Coronary artery (tissue), 2 donors: ENCODE measurements around the gene PGS1.

Experiments
- DNase-seq: peaks from one replicate; pipeline ENCODE4 v3.0.0-alpha.2; 2017; ENCODE audit warnings: low spot score
- H3K27ac ChIP-seq, 2 donors: fragments of 200-600 bp; sonication (generic); one replicate each; pipeline ENCODE4 v1.5.1; 2016 to 2019
- H3K4me3 ChIP-seq: fragments of 200-600 bp; sonication (generic); 2 replicates; pipeline ENCODE4 v1.5.1; 2016; ENCODE audit warnings: mild to moderate bottlenecking, moderate library complexity
- TF ChIP-seq, protein P1 (sequence below): fragments of 200-600 bp; sonication (generic); IDR thresholded peaks from one replicate; pipeline ENCODE4 v1.5.1; 2019; ENCODE audit warnings: antibody characterized with exemption

The PGS1 gene

DNA sequence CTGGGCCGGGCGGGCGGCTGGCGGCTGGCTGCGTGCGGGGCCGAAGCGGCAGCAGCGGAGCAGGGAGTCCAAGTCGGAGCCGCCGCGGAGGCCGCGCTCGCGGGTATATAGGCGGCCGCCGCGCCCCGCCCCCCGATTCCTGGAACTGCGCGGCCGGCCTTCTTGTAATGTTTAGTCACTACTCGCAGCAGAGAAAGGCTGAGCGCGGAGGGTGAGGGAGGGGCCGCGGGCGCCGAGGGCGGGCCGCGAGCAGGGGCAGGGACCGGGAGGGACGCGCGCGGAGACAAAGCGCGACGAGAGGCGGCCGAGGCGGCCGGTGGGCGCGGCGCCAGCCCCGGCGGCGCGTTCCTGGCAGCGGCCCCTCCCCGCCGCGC is 18.5 kb upstream of the PGS1 start, which contains the start of gene SOCS3:
TSS of gene SOCS3 (minus strand) at position 81 of the 374 bp plus-strand sequence. CDS start 982 bp downstream, outside the sequence.
- Histone ChIP-seq H3K4me3 (peak within 1 kb of the TSS; percentile 82), H3K27ac (peak within 1 kb of the TSS; percentile 91 to 97)
- TF ChIP-seq, protein P1, sequence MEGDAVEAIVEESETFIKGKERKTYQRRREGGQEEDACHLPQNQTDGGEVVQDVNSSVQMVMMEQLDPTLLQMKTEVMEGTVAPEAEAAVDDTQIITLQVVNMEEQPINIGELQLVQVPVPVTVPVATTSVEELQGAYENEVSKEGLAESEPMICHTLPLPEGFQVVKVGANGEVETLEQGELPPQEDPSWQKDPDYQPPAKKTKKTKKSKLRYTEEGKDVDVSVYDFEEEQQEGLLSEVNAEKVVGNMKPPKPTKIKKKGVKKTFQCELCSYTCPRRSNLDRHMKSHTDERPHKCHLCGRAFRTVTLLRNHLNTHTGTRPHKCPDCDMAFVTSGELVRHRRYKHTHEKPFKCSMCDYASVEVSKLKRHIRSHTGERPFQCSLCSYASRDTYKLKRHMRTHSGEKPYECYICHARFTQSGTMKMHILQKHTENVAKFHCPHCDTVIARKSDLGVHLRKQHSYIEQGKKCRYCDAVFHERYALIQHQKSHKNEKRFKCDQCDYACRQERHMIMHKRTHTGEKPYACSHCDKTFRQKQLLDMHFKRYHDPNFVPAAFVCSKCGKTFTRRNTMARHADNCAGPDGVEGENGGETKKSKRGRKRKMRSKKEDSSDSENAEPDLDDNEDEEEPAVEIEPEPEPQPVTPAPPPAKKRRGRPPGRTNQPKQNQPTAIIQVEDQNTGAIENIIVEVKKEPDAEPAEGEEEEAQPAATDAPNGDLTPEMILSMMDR = no peak
- peak; percentile 98 for DNase-seq

DNA sequence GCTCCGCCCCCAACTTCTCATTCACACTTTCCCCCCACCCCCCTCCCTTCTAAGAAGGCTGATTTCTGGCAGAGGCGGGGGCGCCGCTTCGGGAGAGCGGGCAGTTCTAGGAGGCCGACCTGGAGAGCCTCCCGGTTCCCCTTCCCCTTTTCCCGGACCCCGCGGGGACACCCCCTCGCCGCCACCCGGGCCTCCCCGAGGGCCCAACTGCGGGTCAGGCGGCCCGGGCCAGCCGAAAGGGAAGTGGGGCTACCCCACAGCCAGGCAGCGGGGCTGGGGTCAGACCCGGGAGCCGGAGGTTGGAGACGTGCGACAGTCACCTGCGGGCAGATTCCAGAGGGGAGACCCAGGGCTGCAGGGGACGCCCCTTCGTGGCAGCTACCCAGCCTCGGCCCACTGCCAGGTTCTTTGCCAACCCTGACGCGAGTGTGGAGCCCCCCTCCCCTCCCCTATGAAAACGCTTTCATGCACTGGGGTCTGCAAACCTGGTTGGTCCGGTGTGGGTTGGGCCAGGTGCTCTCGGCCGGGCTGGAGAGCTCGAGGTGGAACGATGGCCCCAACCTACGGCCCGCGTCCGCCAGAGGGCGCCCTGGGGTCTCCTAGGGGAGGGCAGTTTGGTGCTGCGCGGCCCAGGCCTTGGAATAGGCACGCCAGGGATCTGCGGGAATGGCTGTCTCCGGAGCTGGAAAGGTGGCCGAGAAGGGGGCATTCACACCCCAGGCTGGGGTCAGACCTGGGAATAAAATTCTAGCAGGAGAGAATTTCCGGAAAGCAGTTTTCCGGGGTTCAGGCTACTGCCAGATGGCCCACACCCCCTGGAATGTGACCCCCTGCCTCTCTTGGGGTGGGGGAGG is 17.9 kb upstream of the PGS1 start:
- Histone ChIP-seq H3K27ac (peak overlapping the region; percentile 91 to 97), H3K4me3 (peak overlapping the region; percentile 82)
- peak; percentile 94 for DNase-seq
- TF ChIP-seq, protein P1 = peak; percentile 90

DNA sequence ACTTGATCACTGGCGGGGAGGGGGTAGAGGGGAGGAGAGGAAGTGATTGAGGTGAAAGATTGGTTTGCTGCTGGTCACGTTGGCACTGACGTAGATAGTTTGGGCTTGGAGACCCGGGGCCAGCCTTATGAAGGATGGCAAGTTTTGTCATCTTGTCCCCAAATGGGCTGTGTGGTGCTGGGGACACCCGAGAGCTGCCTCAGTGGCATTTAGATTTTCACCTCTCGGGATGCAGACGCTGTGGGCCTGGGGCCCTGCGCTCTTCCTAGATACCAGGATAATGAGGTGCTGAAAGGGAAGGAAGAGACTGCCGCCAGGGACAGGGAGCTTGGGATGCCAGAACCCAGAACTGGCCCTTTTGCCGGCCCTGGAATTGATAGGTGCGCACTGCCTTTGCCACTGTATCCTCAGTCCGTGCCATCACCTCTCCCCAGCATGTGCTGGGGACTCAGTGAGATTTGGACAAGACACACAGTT is 17.2 kb upstream of the PGS1 start:
- no peak for DNase-seq
- peak overlapping the region in 1 of 2 donors; percentile 91 for H3K27ac ChIP-seq
- peak overlapping the region; percentile 82 for H3K4me3 ChIP-seq
- TF ChIP-seq, protein P1 = no peak

DNA sequence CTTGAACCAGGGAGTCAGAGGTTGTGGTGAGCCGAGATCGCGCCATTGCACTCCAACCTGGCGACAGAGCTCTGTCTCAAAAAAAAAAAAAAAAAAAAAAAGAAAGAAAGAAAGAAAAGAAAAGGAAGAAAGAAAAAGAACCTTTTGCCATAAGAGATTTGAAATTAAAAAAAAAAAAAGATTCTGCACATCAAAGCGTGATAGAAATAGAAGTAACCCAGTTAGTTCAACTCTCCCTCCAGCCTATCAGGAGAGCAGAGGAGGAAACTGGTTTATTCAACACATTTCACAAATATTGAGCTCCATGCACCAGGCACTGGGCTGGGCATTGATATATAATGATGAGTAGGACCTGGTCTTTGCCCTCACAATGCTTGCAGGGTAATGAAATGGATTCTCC is 16.2 kb upstream of the PGS1 start:
- DNase-seq = no peak
- H3K27ac ChIP-seq = no peak overlapping the region
- TF ChIP-seq, protein P1 = no peak
- H3K4me3 ChIP-seq = no peak overlapping the region

DNA sequence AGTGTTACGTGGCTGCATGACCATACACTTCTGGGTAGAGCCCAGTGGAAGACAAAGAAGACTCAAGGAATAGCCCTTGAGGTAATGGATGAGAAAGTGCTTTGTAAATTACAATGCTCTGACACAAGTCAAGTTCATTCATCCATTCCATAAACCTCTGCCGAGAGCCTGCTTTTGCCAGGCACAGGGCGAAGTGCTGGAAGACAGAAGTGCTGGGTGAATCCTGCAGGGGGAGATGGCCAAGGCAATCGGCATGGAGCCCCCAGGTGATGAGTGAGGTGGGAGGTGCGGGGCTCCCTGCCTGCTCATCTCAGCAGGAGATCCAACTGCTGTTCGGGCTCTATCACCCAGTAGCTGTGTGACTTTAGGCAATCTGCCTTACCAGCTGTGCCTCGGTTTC is 15.8 kb upstream of the PGS1 start:
- Histone ChIP-seq H3K4me3 (no peak overlapping the region), H3K27ac (no peak overlapping the region)
- TF ChIP-seq, protein P1 = no peak
- DNase-seq = no peak

DNA sequence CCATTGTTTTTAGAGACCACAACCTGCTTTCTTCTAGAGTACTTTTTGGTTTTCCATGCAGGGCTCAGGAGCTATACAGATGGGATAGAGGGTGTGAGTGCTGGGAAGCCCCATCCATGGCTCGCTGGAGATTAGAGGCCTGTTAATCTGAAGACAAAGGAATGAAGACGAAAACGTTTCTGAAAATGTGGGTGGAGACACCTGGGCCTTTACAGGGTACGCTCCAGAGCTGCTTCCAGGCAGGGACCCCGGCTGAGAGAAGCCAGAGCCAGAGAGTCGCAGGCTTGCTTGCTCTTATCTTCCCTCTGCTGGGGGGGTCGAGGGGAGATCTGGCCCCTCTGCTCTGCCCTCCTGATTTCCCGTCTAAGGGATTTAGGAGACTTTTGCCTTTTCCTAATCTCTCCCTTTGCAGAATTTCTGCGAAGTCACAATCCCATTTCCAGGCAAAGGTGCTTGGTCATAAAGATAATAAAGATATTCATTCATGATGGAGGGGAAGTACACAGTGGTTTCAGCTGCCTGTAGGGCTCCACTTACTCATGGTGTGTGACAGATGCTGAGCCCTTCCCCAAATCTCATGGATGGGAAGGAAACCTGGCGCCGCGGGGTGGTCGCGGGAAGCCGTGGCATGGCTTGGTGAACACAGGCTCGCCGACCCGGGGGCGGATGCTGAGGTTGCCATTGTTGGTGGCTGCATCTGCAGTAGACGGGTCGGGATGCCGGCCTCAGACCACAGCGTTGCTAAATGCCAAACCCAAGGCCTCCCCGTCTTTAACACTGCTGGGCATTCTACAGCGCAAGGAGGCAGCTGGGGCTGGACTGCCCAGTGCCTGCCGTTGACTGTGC is 13.8 kb upstream of the PGS1 start:
- Histone ChIP-seq H3K4me3 (no peak overlapping the region), H3K27ac (peak overlapping the region in 1 of 2 donors; percentile 87)
- DNase-seq = peak; percentile 74
- TF ChIP-seq, protein P1 = no peak
